Jurkat, Clone E6-1 (cell line): ENCODE results near the gene GSTO2. TPM values are rescaled to one million over a fixed set of nuclear protein-coding genes. Genes with fewer than 3 reads are reported as not detected.
A peak's percentile ranks its signal among the peaks of the same experiment; 100 is the strongest.
"Not testable (repeated sequence)": the region's sequence is repeated elsewhere in the genome, so short reads cannot be mapped to it uniquely, and the experiment has no call there.

ENCODE experiments used
- DNase-seq: peaks from one replicate; pipeline ENCODE4 v3.0.0-alpha.2; 2011; ENCODE audit warnings: low read depth, low spot score
- H3K4me3 ChIP-seq: 2 replicates; pipeline ENCODE4 v1.5.1; 2011; ENCODE audit warnings: mild to moderate bottlenecking, low read length, control low read depth, moderate library complexity
- polyA plus RNA-seq: library from polyadenylated mRNA; unstranded; fragments of >200 nt; gene quantifications from one replicate; pipeline ENCODE4 v1.2.1, GENCODE V29; 2012; ENCODE audit warnings: missing spikeins; ENCODE audit not compliant: insufficient read length, insufficient read depth

The GSTO2 gene
- polyA plus RNA-seq: not detected

- peak within 1 kb of the TSS; percentile 86 for H3K4me3 ChIP-seq
- DNase-seq: peak; percentile 98
Measured at GRCh38 chr10:104268713-104269645, at the start of gene GSTO2. TSS of gene GSTO2 (plus strand) at chr10:104269184. CDS start at chr10:104274916, 5,732 bp downstream.

GRCh38 chr10:104220522-104220921, 48.5 kb upstream of the GSTO2 start:
- H3K4me3 ChIP-seq: no peak overlapping the region
- DNase-seq: no peak

DNA sequence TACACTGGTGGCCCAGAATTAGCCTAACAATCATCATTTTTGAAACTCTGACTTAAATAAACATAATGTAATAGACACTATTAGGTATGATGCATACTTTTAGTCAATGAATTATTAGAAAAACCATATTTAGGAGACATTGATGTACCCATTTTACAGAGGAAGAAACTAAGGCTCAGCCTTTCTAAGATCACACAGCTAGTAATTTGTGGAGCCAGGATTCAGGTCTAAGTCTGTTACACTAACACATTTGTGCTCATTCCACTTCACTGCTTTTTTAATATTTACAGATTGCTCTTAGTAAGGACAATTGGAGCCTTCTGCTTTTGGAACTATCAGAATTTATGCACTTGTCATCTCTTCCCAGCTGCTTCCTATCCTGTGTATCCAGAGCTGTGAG, 45.7 kb upstream of the GSTO2 start:
- DNase-seq: no peak

DNA sequence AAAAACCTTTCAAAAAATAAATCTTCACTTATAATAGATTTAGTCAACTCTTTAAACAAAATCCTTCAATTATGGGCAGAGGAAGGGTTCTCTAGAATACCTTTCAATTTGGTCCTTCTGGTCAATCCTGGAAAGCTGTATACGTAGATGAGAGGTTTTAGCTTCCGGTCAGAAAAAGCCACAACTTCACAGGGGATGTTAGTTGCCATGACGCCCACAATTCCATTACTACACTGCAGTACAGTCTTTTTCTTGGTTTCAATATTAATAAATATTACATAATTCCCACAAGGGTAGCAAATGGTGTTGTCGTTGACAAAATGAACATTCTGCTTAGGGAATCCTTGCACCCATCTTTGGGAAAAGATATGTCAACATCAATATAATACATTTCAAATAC, 38.5 kb upstream of the GSTO2 start:
- no peak overlapping the region for H3K4me3 ChIP-seq
- no peak for DNase-seq

More for the DNA sequence above, 45.7 kb upstream of the GSTO2 start:
- H3K4me3 ChIP-seq: no peak overlapping the region

DNA sequence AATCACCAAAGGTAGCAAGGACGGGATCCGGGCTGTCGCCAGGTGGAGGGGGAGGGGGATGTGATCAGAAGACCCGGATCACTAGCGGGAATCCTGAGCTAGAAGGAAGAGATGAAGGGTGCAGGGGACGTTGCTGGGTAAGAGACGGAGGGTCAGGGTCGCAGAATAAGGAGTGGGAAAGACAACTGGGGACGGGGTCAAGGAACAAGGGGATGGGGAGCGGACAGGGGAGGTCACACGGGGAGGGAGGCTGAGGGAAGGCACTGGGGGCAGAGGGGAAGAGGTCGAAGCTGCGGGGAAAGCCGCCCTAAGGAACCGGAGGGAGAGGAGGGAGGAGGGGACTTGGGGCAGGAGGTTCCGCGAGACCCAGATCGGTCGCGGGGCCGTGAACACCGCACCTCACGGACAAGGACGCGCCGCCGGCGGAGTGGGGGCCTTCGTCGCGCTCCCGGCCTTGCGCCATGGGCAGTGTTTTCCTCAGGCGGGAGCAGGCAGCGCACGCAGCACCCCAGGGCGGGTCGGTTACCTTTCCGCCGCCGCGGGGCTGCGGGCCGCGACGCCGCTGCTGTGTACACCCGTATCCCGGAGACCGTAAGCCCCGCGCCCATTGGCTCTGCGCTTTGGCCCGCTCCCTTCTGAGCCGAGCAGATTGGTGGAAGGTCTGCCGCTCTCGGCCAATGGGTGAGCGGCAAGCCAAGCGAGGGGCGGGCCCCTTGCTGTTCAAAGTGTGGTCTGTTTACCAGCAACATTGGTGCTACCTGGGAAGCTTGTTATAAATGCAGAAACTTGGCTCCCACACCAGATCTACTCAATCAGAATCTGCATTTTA, 37.0 kb upstream of the GSTO2 start, which contains the start of gene CFAP43:
Gene CFAP43 (minus strand): TSS at position 581 of the 829 bp plus-strand sequence. CDS start 118 bp downstream, at position 463.
- H3K4me3 ChIP-seq: peak within 1 kb of the TSS; percentile 61

GRCh38 chr10:104232613-104233102, 36.3 kb upstream of the GSTO2 start:
- DNase-seq: no peak
- peak overlapping the region; percentile 61 for H3K4me3 ChIP-seq

More for the DNA sequence above, 37.0 kb upstream of the GSTO2 start, which contains the start of gene CFAP43:
- peak; percentile 85 for DNase-seq

GRCh38 chr10:104233817-104234216, 35.2 kb upstream of the GSTO2 start:
- H3K4me3 ChIP-seq: no peak overlapping the region
- no peak for DNase-seq

DNA sequence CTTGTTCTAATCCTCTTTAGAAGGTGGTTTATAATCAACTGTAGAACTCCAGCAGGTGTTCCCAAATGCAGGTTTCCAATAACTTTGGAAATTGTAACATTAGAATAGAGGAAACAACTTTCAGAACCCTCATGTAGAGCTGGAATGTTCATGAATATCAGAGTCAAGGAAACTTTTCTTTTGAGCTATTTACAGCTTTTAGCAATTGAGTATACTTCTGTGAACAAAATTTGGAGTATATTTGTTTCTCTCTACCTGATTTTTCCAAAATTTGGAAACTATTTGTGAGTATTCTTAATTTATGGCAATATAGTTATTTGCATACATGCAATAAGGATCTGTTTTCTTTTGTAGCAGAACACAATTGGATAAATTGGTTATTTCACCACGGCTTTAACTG, 34.0 kb upstream of the GSTO2 start:
- H3K4me3 ChIP-seq: no peak overlapping the region
- DNase-seq: no peak

GRCh38 chr10:104235801-104236200, 33.2 kb upstream of the GSTO2 start:
- no peak for DNase-seq
- no peak overlapping the region for H3K4me3 ChIP-seq

GRCh38 chr10:104240078-104240477, 28.9 kb upstream of the GSTO2 start:
- no peak for DNase-seq

GRCh38 chr10:104242545-104242944, 26.4 kb upstream of the GSTO2 start:
- no peak overlapping the region for H3K4me3 ChIP-seq
- DNase-seq: no peak

More at GRCh38 chr10:104240078-104240477, 28.9 kb upstream of the GSTO2 start:
- no peak overlapping the region for H3K4me3 ChIP-seq

GRCh38 chr10:104243009-104243408, 26.0 kb upstream of the GSTO2 start:
- DNase-seq, H3K4me3 ChIP-seq: not testable (repeated sequence)

DNA sequence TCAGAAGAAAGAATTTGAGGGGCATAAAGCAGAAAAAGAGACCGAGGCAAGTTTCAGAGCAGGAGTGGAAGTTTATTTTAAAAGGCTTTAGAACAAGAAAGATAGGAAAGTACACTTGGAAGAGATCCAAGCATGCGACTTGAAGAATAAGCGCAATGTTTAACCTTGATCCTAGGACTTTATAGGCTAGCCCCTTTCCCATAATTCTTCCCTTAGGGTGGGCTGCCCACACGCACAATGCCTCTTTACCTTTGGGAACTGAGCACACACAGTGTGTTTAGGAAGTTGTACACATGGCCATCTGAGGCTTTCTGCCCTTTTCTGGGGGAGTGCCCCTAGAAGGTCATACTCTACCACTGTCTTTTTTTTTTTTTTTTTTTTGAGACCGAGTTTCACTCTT, 25.5 kb upstream of the GSTO2 start:
- no peak for DNase-seq
- no peak overlapping the region for H3K4me3 ChIP-seq

- no peak overlapping the region for H3K4me3 ChIP-seq
- DNase-seq: no peak
Measured at GRCh38 chr10:104245066-104245632, 23.8 kb upstream of the GSTO2 start.

DNA sequence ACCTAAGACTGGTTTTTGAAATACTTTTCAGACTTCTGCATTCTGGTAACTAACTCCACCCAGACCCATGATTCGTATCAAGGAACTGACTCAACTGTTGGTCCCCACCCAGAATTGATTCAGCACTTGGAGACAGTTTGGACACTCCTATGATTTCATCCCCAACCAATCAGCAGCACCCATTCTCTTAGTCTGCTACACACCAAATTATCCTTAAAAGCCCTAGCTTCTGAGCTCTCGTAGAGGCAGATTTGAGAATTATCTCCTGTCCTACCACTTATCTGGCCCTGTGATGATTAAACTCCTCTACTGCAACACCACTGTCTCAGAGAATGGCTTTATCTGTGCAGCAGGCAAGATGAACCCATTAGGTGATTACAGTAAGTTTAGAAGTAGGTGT, 22.0 kb upstream of the GSTO2 start:
- H3K4me3 ChIP-seq: no peak overlapping the region
- no peak for DNase-seq

DNA sequence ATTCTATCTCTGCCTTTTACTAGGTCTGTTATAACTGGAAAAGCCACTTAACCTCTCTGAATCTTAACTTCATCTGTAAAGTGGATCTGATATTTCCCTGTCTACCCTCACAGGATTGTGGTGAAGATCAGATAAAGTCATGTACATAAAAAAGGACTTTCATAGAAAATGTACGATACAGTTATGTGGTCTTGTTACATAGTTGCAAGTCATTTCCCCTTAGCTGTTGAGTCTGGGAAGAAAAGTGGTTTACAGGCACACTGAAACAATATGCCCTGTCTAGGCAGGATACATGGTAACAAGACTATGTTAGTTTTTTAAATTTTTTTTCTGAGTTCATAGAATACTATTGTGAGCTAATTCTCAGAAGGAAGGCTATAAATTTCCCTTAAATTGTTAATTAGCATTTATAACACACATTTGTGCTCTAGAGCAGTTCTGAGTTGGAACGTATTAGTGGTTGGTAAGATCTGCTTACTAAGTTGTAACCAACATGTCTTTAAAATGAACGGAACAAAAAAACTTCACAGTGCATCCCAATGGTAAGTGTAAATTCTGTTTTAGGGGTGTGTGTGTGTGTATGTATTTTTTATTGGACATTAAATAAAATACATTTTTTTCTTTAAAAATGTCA, 21.4 kb upstream of the GSTO2 start:
- no peak for DNase-seq
- no peak overlapping the region for H3K4me3 ChIP-seq

GRCh38 chr10:104248931-104249330, 20.1 kb upstream of the GSTO2 start:
- not testable (repeated sequence) for H3K4me3 ChIP-seq, DNase-seq

GRCh38 chr10:104250371-104250770, 18.6 kb upstream of the GSTO2 start:
- no peak for DNase-seq
- no peak overlapping the region for H3K4me3 ChIP-seq

- no peak for DNase-seq
- H3K4me3 ChIP-seq: no peak overlapping the region
Measured at GRCh38 chr10:104251443-104251842, 17.5 kb upstream of the GSTO2 start.
